ENCODE results near the gene HEY2. TPM values are rescaled to one million over a fixed set of nuclear protein-coding genes. Genes with fewer than 3 reads are reported as not detected.

The HEY2 gene
- total and polyA plus RNA-seq, 10 of the 15 experiments (the other 5 are each of a cell fraction or from before 2014, with no cell fraction given), result 0.01 to 0.32 (median 0.08) TPM; not detected in 4

DNA sequence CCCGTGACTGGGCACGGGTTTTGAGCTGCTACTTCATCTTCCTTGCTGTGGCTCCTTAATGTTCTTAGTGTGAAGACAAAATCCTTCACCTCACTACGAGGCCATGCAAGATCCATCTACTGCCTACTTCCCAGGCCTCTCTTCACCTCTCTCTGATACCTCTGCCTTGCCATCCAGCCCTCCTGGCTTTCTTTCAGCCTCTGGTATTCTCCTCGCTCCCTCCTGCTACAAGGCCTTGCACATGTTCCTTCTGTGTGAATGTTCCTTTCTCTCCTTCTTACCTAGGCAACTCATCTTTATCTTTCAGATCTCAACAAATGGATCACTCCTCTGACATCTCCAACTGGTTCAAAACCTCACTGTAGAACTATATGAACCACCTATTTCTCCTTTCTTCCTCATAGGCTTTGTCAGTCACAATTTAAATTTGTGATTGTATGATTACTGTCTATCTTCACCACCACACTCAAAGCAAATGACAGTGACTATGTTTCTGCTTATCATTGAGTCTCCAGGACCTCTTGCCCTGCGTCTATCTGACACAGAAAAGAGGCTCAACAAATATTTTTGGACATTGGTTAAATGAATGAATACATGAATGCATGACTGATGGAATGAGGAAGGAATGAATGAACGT is 19.8 kb downstream of the HEY2 start:
- WGBS (ENCODE audit: insufficient coverage, insufficient replicate concordance, low lambda C conversion rate, missing lambda C conversion rate), result 25% methylated on average over 6 of the region's 6 CpGs
- TF ChIP-seq RFX5 (IDR thresholded peaks at IDR 0.05; ENCODE audit: low read depth, low read length), result no peak
- no peak for TF ChIP-seq EED (IDR thresholded peaks at IDR 0.05; ENCODE audit: low read depth)
- no peak for TF ChIP-seq EZH2 (IDR thresholded peaks at IDR 0.05; ENCODE audit: borderline replicate concordance, control insufficient read depth, low read depth, low read length)
- TF ChIP-seq RAD21 (IDR thresholded peaks at IDR 0.05; ENCODE audit: insufficient read depth, low read depth, low read length), result no peak
- no peak for TF ChIP-seq BACH1 (IDR thresholded peaks at IDR 0.05; ENCODE audit: borderline replicate concordance)
- no peak for TF ChIP-seq JUND (IDR thresholded peaks at IDR 0.05; ENCODE audit: low read depth, low read length)
- TF ChIP-seq RAD51 (IDR thresholded peaks at IDR 0.05), result no peak
- TF ChIP-seq FOS (IDR thresholded peaks at IDR 0.05; ENCODE audit: borderline replicate concordance, extremely low read depth, insufficient read length), result no peak
- no peak for TF ChIP-seq CHD1 (IDR thresholded peaks at IDR 0.05; ENCODE audit: low read depth, low read length)
- TF ChIP-seq NR2C1 (IDR thresholded peaks at IDR 0.05), result no peak
- no peak for TF ChIP-seq NBN (IDR thresholded peaks at IDR 0.05)
- Histone ChIP-seq H3K4me2 (ENCODE audit: control insufficient read depth, insufficient read depth) (no peak overlapping the region), H3K27me3 (replicated peaks in 1 of 2; ENCODE audit: control insufficient read depth in 2 of 2, insufficient read depth in 2 of 2, low read length in 1 of 2) (no peaks in the 10 kb centered on the region), H4K20me1 (ENCODE audit: control insufficient read depth, insufficient read depth) (no peaks in the 10 kb centered on the region), H3K9me3 (replicated peaks; ENCODE audit: control insufficient read depth, insufficient read depth, low read length) (no peaks in the 10 kb centered on the region), H3K4me1 (ENCODE audit: control insufficient read depth, insufficient read depth, low read length) (no peaks in the 10 kb centered on the region), H3K9ac (ENCODE audit: control insufficient read depth, insufficient read depth, low read length) (no peak overlapping the region), H3K36me3 (ENCODE audit: control insufficient read depth in 2 of 2, insufficient read depth in 2 of 2, low read length in 1 of 2) (no peaks in the 10 kb centered on the region), H3K79me2 (ENCODE audit: control insufficient read depth, insufficient read depth, low read length) (no peaks in the 10 kb centered on the region), H3K27ac (ENCODE audit: control insufficient read depth, insufficient read depth) (no peak overlapping the region), H2AFZ (ENCODE audit: control insufficient read depth, low read depth, low read length) (peak overlapping the region; percentile 7; the same call in 1 of the 2 replicates), H3K4me3 (no peak overlapping the region)
- ATAC-seq (no peak), FAIRE-seq (no peak), DNase-seq (ENCODE audit: low read depth, low spot score) (no peak)
- ChIA-PET CTCF (interaction anchor here (0.6 to 7.5 kb wide), 7 partner anchors 12 to 954 kb away, joined by 3 to 116 read pairs (median 4); partner anchors contain the start of gene HDDC2), POLR2A (no interaction called here), RAD21 (ENCODE audit: unreplicated experiment) (interaction anchor here (1.0 to 1.8 kb wide), 4 partner anchors 16 to 459 kb away, joined by 3 to 6 read pairs (median 3); no protein-coding TSS in a partner anchor), SMC1A (ENCODE audit: uncharacterized antibody, unreplicated experiment) (interaction anchor here (1.8 to 2.8 kb wide), 2 partner anchors 12 to 455 kb away, joined by 5 to 6 read pairs; no protein-coding TSS in a partner anchor)
- in situ Hi-C loops (cut with MboI), result loop anchor here (5.0 to 25.0 kb wide), 5 partner anchors 244 to 1343 kb away; partner anchors contain the start of genes RSPO3 and TPD52L1
- intact Hi-C loops (cut with micrococcal nuclease; ENCODE audit: unreplicated experiment), result loop anchor here (1.0 to 10.0 kb wide), 4 partner anchors 455 to 614 kb away; partner anchors contain the start of gene TPD52L1
- BruUV-seq (replicated peaks), result no TSS peak
